ENCODE measurements around the gene CCDC69.

GRCh38 chr5:151167022-151167421 lies 56.9 kb downstream of the CCDC69 start:
- TF ChIP-seq POLR2A (IDR thresholded peaks at IDR 0.05; ENCODE audit: low read depth, low read length) (no peak), POLR2AphosphoS5 (IDR thresholded peaks at IDR 0.05; ENCODE audit: low read depth, low read length) (no peak), TAF1 (IDR thresholded peaks at IDR 0.05; ENCODE audit: borderline replicate concordance, low read depth, low read length) (no peak)
